GM21381 (cell line): Measurements from ENCODE around the gene ZNF280C.
A peak's percentile ranks its signal among the peaks of the same experiment; 100 is the strongest.

ENCODE experiments used
- ATAC-seq: cut with Tn5 transposase; IDR thresholded peaks from one replicate; pipeline ENCODE4 v1.9.1; 2021; ENCODE audit warnings: mild to moderate bottlenecking, moderate library complexity; ENCODE audit not compliant: unreplicated experiment

ZNF280C gene

GRCh38 chrX:130179170-130179569 lies 89.5 kb downstream of the ZNF280C start:
- no peak for ATAC-seq

GRCh38 chrX:130176942-130177341 lies 91.8 kb downstream of the ZNF280C start:
- ATAC-seq, result no peak

DNA sequence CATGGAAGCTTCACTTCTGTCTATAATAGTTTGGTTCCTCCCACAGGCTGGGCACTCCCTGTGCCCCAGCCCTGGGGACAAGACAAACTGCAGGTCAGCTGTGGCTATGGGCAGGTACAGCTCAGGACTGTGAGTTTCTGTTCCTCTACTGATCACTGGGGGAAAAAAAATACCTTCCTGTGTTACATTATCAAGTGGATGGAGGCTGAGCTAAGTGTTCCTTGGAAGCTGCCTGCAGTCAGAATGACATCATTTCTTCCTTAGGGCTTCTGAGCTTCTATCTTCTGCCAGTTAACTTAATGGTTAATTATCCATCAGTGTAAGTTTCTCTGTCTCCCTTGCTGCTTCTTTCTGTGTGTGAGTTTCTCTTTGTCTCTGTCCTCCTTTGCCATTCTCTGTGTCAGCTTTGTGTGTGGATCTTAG lies 92.3 kb downstream of the ZNF280C start:
- ATAC-seq, result peak; percentile 68

- no peak for ATAC-seq
These were observed 93.8 kb downstream of the ZNF280C start for GRCh38 chrX:130174937-130175336.

- ATAC-seq, result no peak
These were observed 94.5 kb downstream of the ZNF280C start for GRCh38 chrX:130174045-130174704.

- peak; percentile 39 for ATAC-seq
These were observed 95.4 kb downstream of the ZNF280C start for GRCh38 chrX:130173190-130173895.

GRCh38 chrX:130172127-130172845 lies 96.4 kb downstream of the ZNF280C start:
- no peak for ATAC-seq

DNA sequence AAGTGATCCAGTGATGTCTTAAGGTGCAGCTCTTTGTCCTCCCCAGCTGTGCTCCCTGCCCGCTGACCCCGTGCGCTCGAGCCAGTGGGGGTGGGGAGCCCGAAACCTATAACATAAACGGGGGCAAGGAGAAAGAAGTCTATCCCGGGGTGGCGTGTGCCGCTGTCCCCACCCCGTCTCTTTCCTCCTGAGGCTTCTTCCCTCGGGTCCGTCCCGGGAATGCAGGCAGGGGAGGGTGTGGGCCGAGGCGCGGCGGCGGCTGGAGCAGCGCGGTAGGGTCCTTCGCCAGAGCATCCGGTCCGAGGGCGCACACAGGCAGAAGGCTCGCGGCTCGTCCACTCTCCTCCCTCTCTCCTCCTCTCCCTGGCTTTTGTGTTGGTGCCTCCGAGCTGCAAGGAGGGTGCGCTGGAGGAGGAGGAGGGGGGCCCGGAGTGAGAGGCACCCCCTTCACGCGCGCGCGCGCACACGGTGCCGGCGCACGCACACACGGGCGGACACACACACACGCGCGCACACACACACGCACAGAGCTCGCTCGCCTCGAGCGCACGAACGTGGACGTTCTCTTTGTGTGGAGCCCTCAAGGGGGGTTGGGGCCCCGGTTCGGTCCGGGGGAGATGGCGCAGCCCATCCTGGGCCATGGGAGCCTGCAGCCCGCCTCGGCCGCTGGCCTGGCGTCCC lies 97.1 kb downstream of the ZNF280C start, which contains the start of gene RAB33A:
TSS of gene RAB33A (plus strand) at position 517 of the 681 bp plus-strand sequence. CDS start at position 618, 101 bp downstream.
- peak; percentile 3 for ATAC-seq

DNA sequence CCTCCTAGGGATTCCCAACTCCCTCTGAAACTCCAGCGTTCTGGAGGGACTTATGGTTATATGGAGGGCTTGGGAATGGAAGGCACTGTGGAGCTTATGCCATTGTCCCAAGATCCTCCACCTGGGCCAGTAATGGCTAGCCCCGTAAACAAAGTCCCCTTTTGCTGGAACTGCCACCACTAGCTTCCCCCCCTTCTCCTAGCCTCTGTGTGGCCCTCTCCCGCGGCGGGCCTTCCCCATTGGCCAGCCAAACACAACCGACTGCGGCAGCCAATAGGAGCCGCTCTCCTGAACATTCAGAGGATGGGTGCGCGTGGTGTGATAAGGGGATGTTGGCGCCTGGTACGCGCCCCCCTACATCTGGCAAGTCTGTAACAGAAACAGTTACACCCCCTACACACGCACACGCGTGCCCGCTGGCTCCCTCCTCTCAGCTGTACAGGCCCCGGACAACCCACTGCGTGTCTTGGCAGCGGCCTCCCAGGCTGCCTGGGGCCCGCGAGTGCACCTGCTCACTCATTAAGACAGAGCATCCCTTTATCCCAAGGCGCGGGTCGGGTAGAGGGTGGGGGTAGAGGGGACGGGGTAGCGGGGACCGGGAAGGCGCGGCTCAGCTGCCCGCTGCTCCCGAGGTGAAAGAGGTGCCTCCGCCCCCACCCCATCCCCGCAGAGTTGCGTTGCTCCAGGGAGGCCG lies 97.8 kb downstream of the ZNF280C start:
- ATAC-seq, result peak; percentile 70

- ATAC-seq, result no peak
These were observed 101.7 kb downstream of the ZNF280C start for GRCh38 chrX:130167040-130167439.

- no peak for ATAC-seq
These were observed 102.3 kb downstream of the ZNF280C start for GRCh38 chrX:130166503-130166777.

DNA sequence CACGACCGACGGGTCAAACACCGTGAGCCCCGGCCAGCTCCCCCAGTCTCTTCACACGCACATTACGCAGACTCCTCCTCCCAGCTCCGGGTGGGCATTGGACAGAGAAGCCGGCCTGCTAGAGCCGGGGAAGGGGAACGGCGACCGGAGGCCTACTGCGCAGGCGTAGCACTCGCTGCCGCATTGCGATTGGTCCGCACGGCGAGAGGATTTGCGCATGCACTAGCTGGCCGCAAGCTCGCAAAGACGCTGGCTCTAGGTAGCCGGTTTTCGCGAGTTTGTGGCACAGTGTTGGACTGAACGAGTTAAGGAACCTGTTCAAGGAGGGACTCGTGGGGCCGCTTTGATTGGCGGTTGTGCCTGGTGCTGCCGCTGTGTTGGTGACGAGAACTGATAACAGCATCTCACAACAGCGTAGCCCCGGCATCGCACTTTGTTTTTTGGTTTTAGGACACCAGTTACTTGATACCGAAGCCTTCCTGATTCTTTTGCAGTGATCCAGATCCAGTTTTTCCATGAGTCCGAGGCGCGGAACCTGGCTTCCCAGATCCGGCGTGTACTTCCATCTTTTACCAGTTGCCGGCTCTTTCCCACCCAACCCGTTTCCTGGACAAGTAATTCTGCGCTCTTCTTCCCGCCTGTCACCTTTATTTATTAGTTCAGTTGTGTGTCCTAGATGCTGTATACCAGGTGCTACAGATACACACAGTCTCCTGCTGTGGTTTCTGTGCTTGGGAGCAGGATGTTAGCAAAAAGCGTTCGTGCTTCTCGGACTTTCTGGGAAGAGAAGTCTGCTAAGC lies 102.8 kb downstream of the ZNF280C start, which contains the start of gene AIFM1:
TSS of gene AIFM1 (minus strand) at position 139 of the 800 bp plus-strand sequence. CDS start 185 bp downstream, outside the sequence.
- peak; percentile 91 for ATAC-seq

- ATAC-seq, result no peak
These were observed 103.5 kb downstream of the ZNF280C start for GRCh38 chrX:130165181-130165702.

DNA sequence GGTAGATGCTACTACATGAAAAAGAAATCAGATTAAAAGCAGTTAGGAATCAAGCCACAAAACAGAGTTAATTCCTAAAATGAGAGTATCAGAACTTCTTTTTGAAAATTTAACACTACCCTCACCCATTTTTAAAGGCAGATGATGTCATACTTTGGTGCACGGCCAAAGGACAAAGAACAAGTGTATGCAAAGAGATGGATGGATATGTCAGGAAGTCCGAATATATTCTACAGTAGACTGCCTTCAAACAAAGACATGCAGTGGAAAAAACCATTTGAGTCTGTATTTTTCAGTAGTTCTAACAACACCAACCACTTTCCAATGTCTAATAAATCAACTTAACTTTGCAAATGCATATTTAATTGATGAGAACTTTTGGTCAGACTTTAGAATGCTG lies 105.3 kb downstream of the ZNF280C start:
- no peak for ATAC-seq

GRCh38 chrX:130162094-130162735 lies 106.5 kb downstream of the ZNF280C start:
- no peak for ATAC-seq

- ATAC-seq, result no peak
These were observed 108.9 kb downstream of the ZNF280C start for GRCh38 chrX:130159776-130160175.

DNA sequence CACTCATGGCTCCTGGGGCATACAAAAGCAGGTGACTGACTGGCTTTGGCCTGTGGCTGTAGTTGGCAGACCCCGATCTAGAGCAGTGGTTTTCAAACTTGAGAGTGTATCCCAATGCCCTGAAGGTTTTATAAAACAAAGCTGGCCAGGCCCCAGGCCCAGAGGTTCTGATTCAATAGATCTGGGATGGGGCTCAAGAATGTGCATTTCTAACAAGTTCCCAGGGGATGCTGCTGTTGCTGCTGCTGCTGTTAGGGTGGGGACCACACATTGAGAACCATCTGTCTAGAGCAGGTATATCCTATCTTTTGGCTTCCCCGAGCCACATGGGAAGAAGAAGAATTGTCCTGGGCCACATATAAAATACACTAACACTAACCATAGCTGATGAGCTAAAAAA lies 110.4 kb downstream of the ZNF280C start:
- no peak for ATAC-seq

GRCh38 chrX:130155564-130155963 lies 113.1 kb downstream of the ZNF280C start:
- no peak for ATAC-seq
